NCI-H526 (cell line): Measurements from ENCODE around the gene BCL2.
A peak's percentile ranks its signal among the peaks of the same experiment; 100 is the strongest.

Experiments used
- DNase-seq, 2 experiments: peaks; one replicate each; lab custom pipeline; 2025; lab: John Stamatoyannopoulos, UW

Gene BCL2

GRCh38 chr18:63107931-63108330 lies 211.6 kb downstream of the BCL2 start:
- DNase-seq = no peak

DNA sequence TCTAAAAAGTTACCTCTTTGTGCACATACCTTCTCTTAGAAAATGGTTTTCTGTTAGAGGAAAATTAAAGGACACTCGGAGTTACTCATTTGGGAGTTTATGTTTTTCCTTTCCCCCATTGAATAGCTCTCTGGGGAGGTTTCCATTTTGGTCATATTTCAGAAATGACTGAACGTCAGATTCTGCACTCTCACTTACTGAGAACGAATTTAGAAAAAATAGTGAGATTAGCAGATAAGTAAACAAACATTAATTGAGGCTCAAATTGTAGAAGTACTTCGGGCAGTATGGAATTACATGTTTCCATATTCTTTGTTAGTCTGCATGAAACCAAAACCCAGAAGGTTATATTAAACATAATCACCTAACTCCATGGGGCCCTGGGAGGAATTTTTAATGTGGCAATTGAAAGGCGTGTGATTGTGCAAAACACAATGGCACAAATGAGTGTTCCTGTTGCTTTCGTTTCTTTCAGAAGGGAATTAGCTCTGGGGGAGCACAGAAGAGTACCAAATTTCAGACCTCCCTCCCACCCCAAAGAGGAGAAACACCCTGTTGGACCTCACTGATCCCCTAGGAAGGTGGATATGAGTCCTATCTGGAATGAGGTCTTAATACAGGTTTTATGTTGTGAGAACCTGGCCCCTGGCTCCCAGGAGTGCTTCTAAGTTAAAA lies 212.3 kb downstream of the BCL2 start:
- DNase-seq = no peak

DNA sequence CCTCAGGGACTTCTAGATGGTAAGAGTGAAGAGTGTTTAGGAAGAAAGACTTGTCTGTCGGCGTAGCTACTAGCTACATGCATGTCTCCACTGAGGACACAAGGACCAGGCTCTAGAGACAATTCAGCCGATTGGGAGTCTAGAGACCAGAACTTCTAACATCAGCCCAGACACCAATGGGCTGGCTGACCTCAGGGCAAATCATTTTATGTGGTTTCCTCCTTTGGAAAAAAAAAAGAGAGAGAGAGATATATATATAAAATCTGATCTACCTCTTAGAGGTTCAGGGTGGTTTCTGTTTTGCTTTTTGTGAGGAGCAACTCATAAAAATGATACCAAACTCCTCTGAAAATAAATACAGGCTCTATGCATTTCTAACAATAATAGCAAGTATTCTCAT lies 212.8 kb downstream of the BCL2 start:
- DNase-seq = no peak

DNA sequence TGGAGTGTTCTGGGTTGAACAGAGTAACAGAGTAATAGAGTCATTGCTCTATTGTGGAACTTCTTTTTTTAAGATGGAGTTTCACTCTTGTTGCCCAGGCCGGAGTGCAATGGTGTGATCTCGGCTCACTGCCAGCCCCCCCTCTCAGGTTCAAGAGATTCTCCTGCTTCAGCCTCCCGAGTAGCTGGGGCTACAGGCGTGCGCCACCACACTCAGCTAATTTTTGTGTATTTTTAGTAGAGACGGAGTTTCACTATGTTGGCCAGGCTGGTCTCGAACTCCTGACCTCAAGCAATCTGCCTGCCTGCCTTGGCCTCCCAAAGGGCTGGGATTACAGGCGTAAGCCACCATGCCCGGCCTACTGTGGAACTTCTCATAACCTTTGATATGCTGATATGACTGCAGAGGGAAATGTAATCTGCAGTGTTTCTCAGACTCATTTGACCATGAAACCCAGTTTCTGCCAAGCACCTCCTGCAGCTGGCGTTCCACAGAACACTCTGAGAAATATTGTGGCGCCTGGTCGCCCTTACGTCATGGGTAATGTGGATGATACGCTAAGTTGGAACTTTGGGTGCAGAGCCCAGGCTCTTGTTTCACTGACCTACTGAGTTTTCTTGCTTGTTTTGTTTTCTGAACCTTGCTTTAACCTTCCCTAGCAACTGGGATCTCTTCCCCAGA lies 213.8 kb downstream of the BCL2 start:
- DNase-seq = no peak

GRCh38 chr18:63104868-63105267 lies 214.7 kb downstream of the BCL2 start:
- DNase-seq = no peak

DNA sequence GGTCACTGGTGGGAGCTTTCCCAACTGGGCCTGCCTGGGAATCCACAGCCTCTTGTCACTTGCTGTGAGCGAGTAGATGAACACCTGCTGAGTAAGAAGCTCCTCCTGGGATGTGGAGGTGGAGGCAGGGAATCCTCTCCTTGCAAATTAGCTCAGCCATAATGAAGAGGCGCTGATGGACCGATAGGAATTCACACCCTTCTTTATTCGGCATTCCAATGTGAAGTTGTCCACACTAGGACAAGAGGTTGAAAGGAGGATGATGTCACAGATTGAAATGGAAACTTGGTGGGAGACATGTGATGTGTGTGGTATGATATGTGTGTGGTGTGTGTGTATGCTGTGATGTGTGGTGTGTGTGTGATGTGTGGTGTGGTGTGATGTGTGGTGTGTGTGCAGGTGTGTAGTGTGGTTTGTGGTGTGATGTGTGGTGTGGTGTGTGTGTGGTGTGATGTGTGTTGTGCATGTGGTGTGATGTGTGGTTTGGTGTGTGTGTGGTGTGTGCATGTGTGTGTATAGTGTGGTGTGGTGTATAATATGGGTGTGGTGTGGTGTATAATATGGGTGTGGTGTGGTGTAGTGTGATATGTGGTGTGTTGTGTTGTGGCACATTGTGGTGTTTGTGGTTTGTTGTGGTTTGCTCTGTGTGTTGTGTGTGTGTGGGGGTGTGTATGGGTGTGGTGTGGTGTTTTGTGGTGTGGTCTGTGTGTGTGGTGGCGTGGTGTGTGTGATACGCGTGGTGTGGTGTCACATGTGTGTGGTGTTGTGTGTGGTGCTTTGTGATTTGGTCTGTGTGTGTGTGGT lies 216.4 kb downstream of the BCL2 start:
- DNase-seq = no peak

DNA sequence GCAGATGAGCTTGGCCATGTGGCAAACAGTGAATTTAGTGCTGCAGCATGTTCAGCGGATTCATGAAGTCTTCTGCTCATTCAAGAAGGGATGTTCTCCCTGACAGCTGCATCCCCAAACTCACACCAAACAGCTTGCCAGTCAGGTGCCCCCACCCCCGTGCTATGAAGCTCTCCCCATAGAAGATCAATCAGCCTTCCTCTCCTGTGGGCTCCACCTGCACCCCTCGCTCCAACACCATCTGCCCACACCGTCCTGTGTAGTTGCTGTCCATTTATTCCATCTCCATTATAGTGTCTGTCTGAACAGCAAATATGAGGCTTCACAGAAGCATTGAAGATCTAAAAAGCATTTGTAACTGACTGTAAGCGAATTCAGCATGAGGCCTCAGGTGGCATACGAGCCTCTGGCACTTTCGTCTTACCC lies 218.9 kb downstream of the BCL2 start:
- no peak for DNase-seq

DNA sequence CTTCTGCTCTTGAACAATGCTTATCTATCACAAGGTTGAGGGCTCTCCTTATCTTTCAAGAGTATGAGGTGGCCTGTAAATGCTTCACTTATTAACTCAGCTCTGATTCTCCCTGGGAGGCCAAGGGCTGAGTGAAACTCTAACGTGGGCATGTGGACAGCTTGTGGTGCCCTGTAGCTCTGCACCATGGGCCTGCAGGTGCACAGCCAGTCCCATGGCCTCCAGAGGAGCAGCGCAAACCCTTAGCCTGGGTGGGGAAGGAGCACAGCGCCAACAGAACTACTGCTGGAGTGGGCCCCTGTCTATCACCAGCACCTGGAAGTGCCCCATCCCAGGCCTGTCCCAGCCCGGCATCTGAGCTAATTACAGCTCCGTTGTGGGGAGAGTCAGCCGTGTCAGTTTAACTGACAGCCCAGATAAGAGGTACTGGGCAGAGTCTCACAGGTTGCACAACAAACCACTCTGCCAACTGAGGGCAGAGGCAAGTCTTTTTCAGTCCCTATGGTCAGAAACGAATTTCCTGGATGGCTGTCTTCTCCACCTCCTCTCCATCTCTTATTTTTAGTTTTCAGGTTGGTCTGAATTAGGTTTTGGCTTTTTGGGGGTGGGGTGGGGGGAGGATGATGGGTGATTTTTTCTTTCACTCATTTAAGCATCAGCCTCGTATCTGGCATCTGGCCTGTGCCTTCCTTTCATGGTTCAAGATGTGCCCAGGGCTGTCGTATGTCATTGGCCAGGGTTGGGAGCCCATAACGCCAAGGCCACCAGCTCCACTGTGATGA lies 219.5 kb downstream of the BCL2 start:
- DNase-seq = peak in 1 of 2 experiments; percentile 10

DNA sequence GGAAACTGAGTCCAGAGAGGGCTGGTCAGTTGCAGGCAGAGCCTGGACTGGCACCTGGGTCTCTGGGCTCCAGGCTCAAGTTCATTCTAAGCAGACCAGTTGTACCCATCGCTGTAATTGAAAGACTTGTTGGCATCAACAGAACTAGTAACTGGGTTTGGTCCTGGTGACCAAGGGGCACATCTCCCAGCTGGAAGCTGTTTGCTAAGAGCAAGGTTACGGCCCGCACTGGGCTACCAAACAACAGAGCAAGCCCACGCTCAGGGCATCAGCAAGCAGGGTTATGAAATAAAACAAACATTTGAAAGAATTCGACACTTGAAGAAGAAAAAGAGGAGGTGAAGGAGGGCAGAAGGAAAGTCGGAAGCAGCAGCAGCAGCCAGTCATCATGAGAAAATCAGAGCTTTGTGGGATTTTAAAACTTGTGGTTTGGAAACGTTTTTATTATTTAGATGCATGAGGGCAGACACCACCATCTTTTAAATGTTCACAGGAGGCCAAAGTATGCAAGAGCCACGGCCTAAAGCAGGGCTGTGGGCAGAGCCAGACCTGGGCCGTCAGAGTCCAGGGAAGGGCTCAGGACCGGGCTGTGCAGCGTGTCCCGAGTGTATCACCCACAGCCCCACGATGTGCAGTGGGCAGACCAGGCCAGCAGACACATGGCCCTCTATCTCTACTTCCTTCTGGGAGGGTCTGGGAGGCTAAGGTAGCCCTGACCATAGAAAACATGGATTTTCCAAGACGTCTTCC lies 220.3 kb downstream of the BCL2 start:
- DNase-seq = no peak

GRCh38 chr18:63098018-63098981 lies 221.3 kb downstream of the BCL2 start:
- DNase-seq = no peak

DNA sequence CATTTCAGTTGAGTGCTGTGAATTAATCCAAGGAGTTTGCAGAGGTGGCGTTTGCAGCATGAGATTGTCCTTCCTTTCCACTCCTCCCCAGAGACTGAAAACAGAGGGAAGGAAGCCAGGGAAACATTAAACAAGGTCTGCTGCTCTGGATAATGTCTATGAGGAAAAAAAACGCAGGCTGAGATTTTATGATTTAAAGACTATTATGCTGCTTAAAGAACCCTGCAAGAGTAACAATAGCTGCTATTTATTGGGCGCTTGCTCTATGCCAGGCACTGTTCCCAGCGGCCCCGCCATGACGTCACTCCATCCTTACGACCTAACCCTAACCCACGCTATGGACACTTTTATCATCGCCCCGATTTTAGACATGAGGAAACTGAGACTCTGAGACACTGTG lies 222.4 kb downstream of the BCL2 start:
- no peak for DNase-seq

- DNase-seq = no peak
Observed at GRCh38 chr18:63096327-63096874, 223.2 kb downstream of the BCL2 start.

DNA sequence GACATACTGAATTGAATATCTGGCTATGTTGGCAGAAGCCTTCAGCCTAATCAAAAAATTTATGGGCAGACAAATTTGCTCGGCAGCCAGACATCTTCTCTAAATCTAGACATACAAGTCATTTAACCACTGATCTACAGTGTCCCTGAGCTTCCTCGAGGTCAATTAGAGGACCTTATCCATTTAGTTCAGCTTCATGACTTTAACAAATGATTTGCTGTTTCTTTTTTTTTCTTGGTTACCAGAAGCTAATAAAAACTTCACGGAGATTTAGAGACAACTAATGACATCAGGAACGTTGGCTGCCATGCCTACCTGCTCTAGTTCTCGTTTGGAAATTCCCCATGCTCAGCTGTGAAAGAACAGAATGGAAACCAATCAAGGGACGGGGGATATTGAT lies 223.8 kb downstream of the BCL2 start:
- DNase-seq = no peak

DNA sequence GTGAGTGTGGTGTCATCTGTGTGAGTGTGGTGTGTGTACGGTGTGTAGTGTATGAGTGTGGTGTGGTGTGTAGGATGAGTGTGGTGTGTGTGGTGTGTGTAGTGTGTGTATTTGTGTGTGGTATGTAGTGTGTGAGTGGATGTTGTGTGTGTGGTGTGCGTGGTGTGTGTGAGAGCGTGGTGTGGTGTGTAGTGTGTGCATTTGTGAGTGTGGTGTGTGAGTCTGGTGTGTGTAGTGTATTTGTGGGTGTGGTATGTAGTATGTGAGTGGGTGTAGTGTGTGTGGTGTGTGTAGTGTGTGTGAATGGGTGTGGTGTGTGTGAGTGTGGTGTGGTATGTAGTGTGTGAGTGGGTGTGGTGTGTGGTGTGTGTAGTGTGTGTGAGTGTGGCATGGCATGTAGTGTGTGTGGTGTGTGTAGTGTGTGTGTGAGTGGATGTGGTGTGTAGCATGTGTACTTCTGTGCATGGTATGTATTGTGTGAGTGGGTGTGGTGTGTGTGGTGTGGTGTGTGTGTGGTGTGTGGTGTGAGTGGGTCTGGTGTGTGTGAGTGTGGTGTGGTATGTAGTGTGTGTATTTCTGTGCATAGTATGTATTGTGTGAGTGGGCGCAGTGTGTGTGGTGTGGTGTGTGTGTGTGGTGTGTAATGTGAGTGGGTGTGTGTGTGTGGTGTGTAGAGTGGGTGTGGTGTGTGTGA lies 227.8 kb downstream of the BCL2 start:
- no peak for DNase-seq

DNA sequence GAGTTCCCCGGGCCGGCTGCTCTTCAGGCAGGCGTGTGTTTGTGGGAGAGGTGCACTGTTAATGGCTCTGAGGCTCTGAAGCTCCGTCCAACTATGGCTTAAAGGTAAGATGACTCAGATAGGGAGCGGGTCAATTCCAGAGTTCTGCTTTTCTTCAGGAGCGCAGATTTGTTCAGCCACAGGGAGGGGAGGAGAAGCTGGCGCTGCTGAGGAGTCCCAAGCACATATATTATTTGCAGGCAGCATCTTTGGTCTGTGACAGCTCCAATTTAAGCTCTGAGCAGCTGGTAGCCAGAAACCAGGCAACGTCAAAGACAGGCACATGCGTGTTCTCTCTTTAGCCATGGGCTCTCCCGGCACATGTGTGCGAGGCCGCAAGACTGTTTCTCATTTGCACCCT lies 229.2 kb downstream of the BCL2 start:
- DNase-seq = no peak

DNA sequence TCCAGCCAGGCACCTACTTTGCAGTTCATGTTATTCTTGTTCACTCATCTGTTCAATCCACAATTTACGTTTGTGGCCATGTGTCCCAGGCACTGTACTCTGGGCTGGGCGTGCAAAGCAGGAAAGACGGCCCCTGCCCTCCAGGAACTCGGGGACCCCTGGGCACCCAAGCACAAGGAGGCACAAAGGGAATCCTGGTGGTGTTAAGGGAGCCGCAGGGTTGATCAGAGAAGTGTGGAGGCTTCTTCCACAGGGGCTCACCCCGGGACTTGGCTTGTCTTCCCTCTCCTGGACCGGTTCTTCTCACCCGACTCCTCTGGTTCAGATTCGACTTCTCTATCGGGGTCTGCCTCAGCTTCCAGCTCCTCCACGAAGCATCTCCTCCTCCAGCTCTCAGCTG lies 230.5 kb downstream of the BCL2 start:
- no peak for DNase-seq

- DNase-seq = no peak
Observed at GRCh38 chr18:63088262-63088661, 231.3 kb downstream of the BCL2 start.

DNA sequence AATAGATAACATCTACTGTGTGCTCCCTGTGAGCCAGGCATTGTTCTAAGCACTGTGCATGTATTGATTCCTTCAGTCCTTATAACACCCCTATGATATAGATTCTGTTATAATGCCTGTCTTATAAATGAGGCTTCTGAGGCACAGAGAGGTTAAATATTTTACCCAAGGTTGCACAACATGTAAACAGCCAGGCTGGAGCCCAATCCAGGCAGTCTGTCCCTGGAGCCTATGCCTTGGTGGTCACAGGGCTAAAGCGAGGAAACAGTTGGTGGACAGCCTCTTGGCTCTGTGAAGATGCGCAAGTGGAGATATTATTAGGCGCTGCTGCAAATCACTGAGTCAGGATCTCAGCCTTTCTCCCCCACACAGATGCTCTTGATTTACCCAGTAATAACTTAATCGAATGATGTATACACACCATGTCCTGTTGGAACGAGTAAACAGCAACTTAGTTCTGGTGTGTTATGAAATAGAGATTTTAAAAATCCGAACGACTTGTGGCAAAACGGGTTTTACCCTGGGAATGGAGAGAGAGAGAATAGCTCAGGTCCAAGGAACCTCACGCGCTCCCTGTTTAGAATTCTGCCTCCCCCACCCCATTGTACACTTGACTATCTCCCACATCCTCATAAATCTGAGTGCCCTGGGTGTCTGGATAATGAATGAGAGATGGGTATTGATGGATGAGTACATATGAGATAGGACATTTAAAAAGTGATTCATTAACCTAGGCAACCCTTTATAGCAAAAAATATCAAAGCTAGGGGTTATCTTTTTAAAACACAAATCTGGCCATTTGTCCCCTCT lies 231.9 kb downstream of the BCL2 start:
- DNase-seq = no peak

GRCh38 chr18:63085611-63086010 lies 234.0 kb downstream of the BCL2 start:
- no peak for DNase-seq
